Measurements from ENCODE around the gene TSPAN3.

DNA sequence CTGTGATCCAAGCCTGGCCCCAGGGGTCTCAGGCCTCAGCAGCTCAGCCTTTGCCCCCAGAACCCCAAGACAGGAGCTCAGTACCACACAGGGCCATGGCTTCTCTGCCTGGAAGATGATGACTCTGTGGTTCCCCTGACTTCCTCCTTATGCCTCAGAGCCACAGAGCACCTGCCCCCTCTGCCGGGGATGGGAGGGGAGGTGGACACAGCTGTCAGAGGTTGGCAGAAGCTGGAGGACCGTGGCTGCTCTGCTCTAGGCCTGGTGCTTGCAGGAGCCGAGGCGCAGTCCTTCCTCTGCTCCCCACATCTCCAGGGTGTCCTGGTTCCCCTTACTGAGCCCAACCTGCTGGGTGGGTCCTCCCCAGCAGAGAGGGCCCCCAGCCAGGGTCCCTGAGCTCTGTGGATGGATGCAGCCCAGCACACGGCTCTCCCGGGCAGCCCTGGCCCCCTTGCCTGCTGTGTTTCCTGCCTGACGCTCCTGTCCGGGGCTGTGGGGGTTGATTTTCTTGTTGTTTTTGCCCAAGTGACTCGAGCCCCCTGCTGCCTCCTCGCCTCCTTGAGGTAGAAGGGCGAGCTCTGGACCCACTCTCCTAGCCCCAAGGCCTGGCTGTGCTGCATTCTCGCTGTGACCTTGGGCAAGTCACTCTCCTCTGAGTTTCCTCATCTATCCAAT lies 39.4 kb downstream of the TSPAN3 start:
- TF ChIP-seq POLR2A (IDR thresholded peaks at IDR 0.05) (no peak), POLR2AphosphoS5 (IDR thresholded peaks at IDR 0.05) (no peak)
- TF ChIP-seq, protein P1, sequence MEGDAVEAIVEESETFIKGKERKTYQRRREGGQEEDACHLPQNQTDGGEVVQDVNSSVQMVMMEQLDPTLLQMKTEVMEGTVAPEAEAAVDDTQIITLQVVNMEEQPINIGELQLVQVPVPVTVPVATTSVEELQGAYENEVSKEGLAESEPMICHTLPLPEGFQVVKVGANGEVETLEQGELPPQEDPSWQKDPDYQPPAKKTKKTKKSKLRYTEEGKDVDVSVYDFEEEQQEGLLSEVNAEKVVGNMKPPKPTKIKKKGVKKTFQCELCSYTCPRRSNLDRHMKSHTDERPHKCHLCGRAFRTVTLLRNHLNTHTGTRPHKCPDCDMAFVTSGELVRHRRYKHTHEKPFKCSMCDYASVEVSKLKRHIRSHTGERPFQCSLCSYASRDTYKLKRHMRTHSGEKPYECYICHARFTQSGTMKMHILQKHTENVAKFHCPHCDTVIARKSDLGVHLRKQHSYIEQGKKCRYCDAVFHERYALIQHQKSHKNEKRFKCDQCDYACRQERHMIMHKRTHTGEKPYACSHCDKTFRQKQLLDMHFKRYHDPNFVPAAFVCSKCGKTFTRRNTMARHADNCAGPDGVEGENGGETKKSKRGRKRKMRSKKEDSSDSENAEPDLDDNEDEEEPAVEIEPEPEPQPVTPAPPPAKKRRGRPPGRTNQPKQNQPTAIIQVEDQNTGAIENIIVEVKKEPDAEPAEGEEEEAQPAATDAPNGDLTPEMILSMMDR (IDR thresholded peaks at IDR 0.05): no peak

All from breast epithelium (tissue), 3 donors.